Neural cell (in vitro differentiated cells): ENCODE measurements around the gene RIPK3.

Experiments used
- EZH2 ChIP-seq: fragments of 200-600, 300-800 bp; shearing (Covaris generic), sonication (generic); IDR thresholded peaks from 2 replicates; pipeline ENCODE4 v1.6.1; 2014; ENCODE audit warnings: antibody characterized with exemption, low read length, borderline replicate concordance, mild to moderate bottlenecking; ENCODE audit not compliant: insufficient read depth, poor library complexity, severe bottlenecking
- POLR2AphosphoS5 ChIP-seq: IDR thresholded peaks from 2 replicates; pipeline ENCODE4 v1.6.1; 2012
- REST ChIP-seq: IDR thresholded peaks from 2 replicates; pipeline ENCODE4 v1.6.1; 2012; ENCODE audit warnings: borderline replicate concordance
- TF ChIP-seq, protein P1 (sequence below): fragments of 450-650 bp; IDR thresholded peaks from 2 replicates; pipeline ENCODE4 v1.5.1; 2014; ENCODE audit warnings: antibody characterized with exemption, mild to moderate bottlenecking, moderate library complexity; ENCODE audit not compliant: poor library complexity, severe bottlenecking

GRCh38 chr14:24387009-24387345 is 47.2 kb upstream of the RIPK3 start:
- TF ChIP-seq, protein P1, sequence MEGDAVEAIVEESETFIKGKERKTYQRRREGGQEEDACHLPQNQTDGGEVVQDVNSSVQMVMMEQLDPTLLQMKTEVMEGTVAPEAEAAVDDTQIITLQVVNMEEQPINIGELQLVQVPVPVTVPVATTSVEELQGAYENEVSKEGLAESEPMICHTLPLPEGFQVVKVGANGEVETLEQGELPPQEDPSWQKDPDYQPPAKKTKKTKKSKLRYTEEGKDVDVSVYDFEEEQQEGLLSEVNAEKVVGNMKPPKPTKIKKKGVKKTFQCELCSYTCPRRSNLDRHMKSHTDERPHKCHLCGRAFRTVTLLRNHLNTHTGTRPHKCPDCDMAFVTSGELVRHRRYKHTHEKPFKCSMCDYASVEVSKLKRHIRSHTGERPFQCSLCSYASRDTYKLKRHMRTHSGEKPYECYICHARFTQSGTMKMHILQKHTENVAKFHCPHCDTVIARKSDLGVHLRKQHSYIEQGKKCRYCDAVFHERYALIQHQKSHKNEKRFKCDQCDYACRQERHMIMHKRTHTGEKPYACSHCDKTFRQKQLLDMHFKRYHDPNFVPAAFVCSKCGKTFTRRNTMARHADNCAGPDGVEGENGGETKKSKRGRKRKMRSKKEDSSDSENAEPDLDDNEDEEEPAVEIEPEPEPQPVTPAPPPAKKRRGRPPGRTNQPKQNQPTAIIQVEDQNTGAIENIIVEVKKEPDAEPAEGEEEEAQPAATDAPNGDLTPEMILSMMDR: no peak
- TF ChIP-seq POLR2AphosphoS5 (no peak), EZH2 (no peak), REST (no peak)
